IMR-90 (cell line): ENCODE data around the gene CADM4. TPM values are rescaled to one million over a fixed set of nuclear protein-coding genes. Genes with fewer than 3 reads are reported as not detected.

Experiments
- ATAC-seq: fragments of 200-7000 bp; cut with Tn5 transposase; 2 replicates; pipeline ENCODE4 v1.9.1; 2020; ENCODE audit warnings: low read depth, mild to moderate bottlenecking, moderate library complexity
- BruUV-seq: library from RNA; stranded (reverse); fragments of 400-500 nt; replicated peaks from 2 replicates; lab custom pipeline; 2021; lab: Mats Ljungman, UMichigan
- CTCF ChIA-PET: fragments of 300-600 bp; formaldehyde crosslinking; extraction: SDS; loops from one replicate; lab custom pipeline; 2021; ENCODE audit warnings: antibody characterized with exemption; lab: Yijun Ruan, JAX
- POLR2A ChIA-PET: fragments of 300-600 bp; sonication (Branson Sonifier 250); formaldehyde crosslinking; loops from one replicate; lab custom pipeline; 2022; ENCODE audit warnings: antibody characterized with exemption; ENCODE audit not compliant: unreplicated experiment; lab: Charles Lee
- DNase-seq: peaks from one replicate; pipeline ENCODE4 v3.0.0; 2013
- H2AFZ ChIP-seq: replicated peaks from 2 replicates; pipeline ENCODE3; 2013; ENCODE audit warnings: low read length, mild to moderate bottlenecking; ENCODE audit not compliant: poor library complexity
- H2AK5ac ChIP-seq: 2 replicates; pipeline ENCODE4 v1.6.1; 2013; ENCODE audit warnings: low read depth, low read length, inconsistent platforms
- H2AK9ac ChIP-seq: replicated peaks from 2 replicates; pipeline ENCODE3; 2013; ENCODE audit warnings: mild to moderate bottlenecking, low read depth, low read length, moderate library complexity; ENCODE audit not compliant: poor library complexity
- H2BK120ac ChIP-seq: 2 replicates; pipeline ENCODE4 v1.6.1; 2013; ENCODE audit warnings: low read depth, low read length, inconsistent platforms
- H2BK15ac ChIP-seq: 3 replicates; pipeline ENCODE4 v1.6.1; 2013; ENCODE audit warnings: low read depth, low read length, inconsistent platforms
- H2BK20ac ChIP-seq: 2 replicates; pipeline ENCODE4 v1.6.1; 2013; ENCODE audit warnings: low read depth, mild to moderate bottlenecking, inconsistent platforms, low read length, moderate library complexity
- H2BK5ac ChIP-seq: 2 replicates; pipeline ENCODE4 v1.6.1; 2013; ENCODE audit warnings: mild to moderate bottlenecking, low read depth, low read length, inconsistent platforms; ENCODE audit not compliant: poor library complexity, severe bottlenecking
- H3K14ac ChIP-seq: replicated peaks from 2 replicates; pipeline ENCODE4 v1.6.1; 2013; ENCODE audit warnings: low read depth, low read length, inconsistent platforms
- H3K18ac ChIP-seq: 2 replicates; pipeline ENCODE4 v1.6.1; 2013; ENCODE audit warnings: low read depth, low read length, control low read depth
- H3K23ac ChIP-seq: 2 replicates; pipeline ENCODE4 v1.6.1; 2013; ENCODE audit warnings: low read depth, low read length, inconsistent platforms
- H3K27ac ChIP-seq: 2 replicates; pipeline ENCODE4 v1.5.1; 2013; ENCODE audit warnings: mild to moderate bottlenecking, control low read depth, low read length; ENCODE audit not compliant: insufficient read depth
- H3K27me3 ChIP-seq: 2 replicates; pipeline ENCODE4 v1.6.1; 2013; ENCODE audit warnings: low read length; ENCODE audit not compliant: control insufficient read depth, insufficient read depth
- H3K36me3 ChIP-seq: 2 replicates; pipeline ENCODE4 v1.6.1; 2013; ENCODE audit warnings: low read length, mixed read lengths; ENCODE audit not compliant: control insufficient read depth, insufficient read depth
- H3K4ac ChIP-seq: 2 replicates; pipeline ENCODE4 v1.6.1; 2013; ENCODE audit warnings: low read depth, low read length, inconsistent platforms
- H3K4me1 ChIP-seq: 2 replicates; pipeline ENCODE4 v1.6.1; 2013; ENCODE audit warnings: low read length, mixed read lengths; ENCODE audit not compliant: control insufficient read depth, insufficient read depth
- H3K4me2 ChIP-seq: 2 replicates; pipeline ENCODE4 v1.6.1; 2013; ENCODE audit warnings: low read depth, mild to moderate bottlenecking, control low read depth, low read length, moderate library complexity
- H3K4me3 ChIP-seq: 2 replicates; pipeline ENCODE4 v1.5.1; 2013; ENCODE audit warnings: low read depth, mild to moderate bottlenecking, control low read depth, low read length, moderate library complexity; ENCODE audit not compliant: insufficient read depth
- H3K56ac ChIP-seq: 2 replicates; pipeline ENCODE4 v1.6.1; 2013; ENCODE audit warnings: low read length, inconsistent platforms; ENCODE audit not compliant: insufficient read depth; ENCODE audit errors: extremely low read depth
- H3K79me1 ChIP-seq, 2 experiments: 2 replicates each; pipeline ENCODE4 v1.6.1; 2013; ENCODE audit warnings: low read length in 2 of 2, inconsistent platforms in 1 of 2, low read depth in 1 of 2
- H3K9ac ChIP-seq: 2 replicates; pipeline ENCODE4 v1.6.1; 2013; ENCODE audit warnings: low read depth, low read length, control low read depth
- H3K9me1 ChIP-seq: 2 replicates; pipeline ENCODE4 v1.6.1; 2013; ENCODE audit warnings: low read length, inconsistent platforms; ENCODE audit not compliant: insufficient read depth
- H3K9me3 ChIP-seq: 2 replicates; pipeline ENCODE4 v1.6.1; 2013; ENCODE audit warnings: low read length; ENCODE audit not compliant: control insufficient read depth, insufficient read depth
- H4K20me1 ChIP-seq: 2 replicates; pipeline ENCODE4 v1.6.1; 2013; ENCODE audit warnings: low read length, inconsistent platforms; ENCODE audit not compliant: insufficient read depth
- H4K5ac ChIP-seq: 2 replicates; pipeline ENCODE4 v1.6.1; 2013; ENCODE audit warnings: mild to moderate bottlenecking, low read depth, low read length, control low read depth
- H4K8ac ChIP-seq, 2 experiments: 2 replicates each; pipeline ENCODE4 v1.6.1; 2013; ENCODE audit warnings: low read depth in 2 of 2, low read length in 2 of 2, control low read depth in 1 of 2, inconsistent platforms in 1 of 2
- H4K91ac ChIP-seq: 2 replicates; pipeline ENCODE4 v1.6.1; 2013; ENCODE audit warnings: low read depth, low read length, inconsistent platforms; ENCODE audit not compliant: insufficient read depth
- CEBPB ChIP-seq: IDR thresholded peaks from 2 replicates; pipeline ENCODE4 v1.6.1; 2012; ENCODE audit warnings: low read depth, low read length, improper control_type of control experiment
- FOS ChIP-seq: fragments of 150-350 bp; IDR thresholded peaks from 2 replicates; pipeline ENCODE4 v1.6.1; 2016; ENCODE audit warnings: low read depth, low read length
- MXI1 ChIP-seq: IDR thresholded peaks from 2 replicates; pipeline ENCODE4 v1.6.1; 2012; ENCODE audit warnings: low read depth, mild to moderate bottlenecking, low read length, moderate library complexity, borderline replicate concordance
- NFE2L2 ChIP-seq: fragments of 150-350 bp; IDR thresholded peaks from 2 replicates; pipeline ENCODE4 v1.6.1; 2016; ENCODE audit warnings: low read depth, mild to moderate bottlenecking, low read length
- POLR2A ChIP-seq: IDR thresholded peaks from 2 replicates; pipeline ENCODE4 v1.6.1; 2012; ENCODE audit warnings: mild to moderate bottlenecking, low read depth, low read length
- RCOR1 ChIP-seq: IDR thresholded peaks from 2 replicates; pipeline ENCODE4 v1.6.1; 2012; ENCODE audit warnings: mild to moderate bottlenecking, low read length, improper control_type of control experiment; ENCODE audit not compliant: insufficient replicate concordance
- RFX5 ChIP-seq: IDR thresholded peaks from 2 replicates; pipeline ENCODE4 v1.8.0; 2012; ENCODE audit warnings: low read depth, mild to moderate bottlenecking, low read length, moderate library complexity
- SMC3 ChIP-seq: fragments of 150-350 bp; IDR thresholded peaks from 2 replicates; pipeline ENCODE4 v1.6.1; 2016; ENCODE audit warnings: low read depth, mild to moderate bottlenecking, antibody characterized with exemption, low read length, moderate library complexity
- WGBS, 2 experiments: methylation state at CpG; one replicate each; pipeline versions ENCODE4 v1.1.5 to v1.1.7; 2013; ENCODE audit warnings: missing lambda C conversion rate in 2 of 2; ENCODE audit not compliant: insufficient read length in 1 of 2; ENCODE audit errors: extremely low coverage in 2 of 2; 5-methylcytosine and 5-hydroxymethylcytosine counted together
- dilution Hi-C: fragments of 300-500 bp; cut with HindIII; formaldehyde crosslinking; loops from one replicate; pipeline ENCODE4 v1.14.3; 2018; ENCODE audit warnings: low sequenced_read_pairs; ENCODE audit not compliant: unreplicated experiment
- in situ Hi-C: fragments of 300-500 bp; cut with MboI; formaldehyde crosslinking; loops from 3 replicates; pipeline ENCODE4 v1.14.3; 2019; ENCODE audit warnings: low sequenced_read_pairs, inconsistent platforms, mixed read lengths
- intact Hi-C: fragments of 100-400 bp; cut with micrococcal nuclease; formaldehyde crosslinking; loops from 2 replicates; pipeline ENCODE4 v1.10.0; 2022
- polyA plus RNA-seq, 3 experiments: library from polyadenylated mRNA; depleted of rRNA; stranded (reverse); fragments of >200 nt; gene quantifications; 2 replicates each; pipeline ENCODE4 v1.2.3, GENCODE V29; 2012; ENCODE audit warnings: low replicate concordance in 1 of 3
- total RNA-seq: library from RNA; depleted of rRNA; stranded (reverse); fragments of >200 nt; gene quantifications from 2 replicates; pipeline ENCODE4 v1.2.3, GENCODE V29; 2012
- TF ChIP-seq, protein P1 (sequence below): conservative IDR thresholded peaks from 2 replicates; pipeline ENCODE4 v1.5.1; 2012; ENCODE audit warnings: mild to moderate bottlenecking, low read depth, low read length, improper control_type of control experiment
- TF ChIP-seq, protein P2 (sequence below): fragments of 150-350 bp; IDR thresholded peaks from 2 replicates; pipeline ENCODE4 v1.6.1; 2017; ENCODE audit warnings: mild to moderate bottlenecking, antibody characterized with exemption, low read length, low read depth
- TF ChIP-seq, protein P3 (sequence below): fragments of 150-350 bp; IDR thresholded peaks from 2 replicates; pipeline ENCODE4 v1.6.1; 2016; ENCODE audit warnings: low read depth, mild to moderate bottlenecking, low read length, moderate library complexity, borderline replicate concordance

The CADM4 gene
- total and polyA plus RNA-seq, 2 of the 4 experiments (the other 2 are of a cell fraction), result 2.0 to 4.9 TPM

DNA sequence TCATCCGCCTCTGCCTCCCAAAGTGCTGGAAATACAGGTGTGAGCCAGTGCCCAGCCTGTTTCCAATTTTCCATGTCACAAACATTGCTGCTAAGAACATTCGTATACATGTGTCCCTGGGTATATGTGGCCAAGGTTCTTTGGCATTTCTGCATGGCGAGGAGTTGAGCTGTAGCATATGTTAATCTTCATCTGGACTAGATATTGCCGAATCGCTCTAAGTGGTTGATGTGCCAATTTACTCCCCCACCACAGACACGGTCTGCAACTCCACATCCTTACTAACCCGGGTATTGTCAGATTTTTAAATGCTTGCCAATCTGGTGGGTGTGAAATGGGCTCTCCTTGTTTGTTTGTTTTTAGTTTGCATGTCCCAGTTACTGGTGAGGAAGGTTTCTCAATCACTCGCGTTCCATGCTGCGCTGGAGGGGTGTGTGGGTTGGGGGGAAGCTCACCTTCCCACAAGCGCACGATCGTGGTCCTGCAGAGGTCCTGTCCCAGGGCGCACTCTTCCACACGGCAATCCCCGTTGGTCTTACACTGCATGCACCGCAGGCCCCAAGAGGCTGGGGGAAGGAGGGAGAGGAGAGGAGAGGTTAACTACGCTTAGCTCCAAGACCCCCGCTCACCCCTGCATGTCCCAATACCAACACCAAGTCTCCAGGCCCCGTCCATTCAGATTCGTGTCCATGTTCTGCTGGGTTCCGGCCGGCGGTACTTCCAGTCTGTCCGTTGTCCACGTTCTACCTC, 27.7 kb upstream of the CADM4 start:
- Histone ChIP-seq H2BK20ac (no peak overlapping the region), H4K20me1 (peaks cover 48% of the 10 kb centered on the region), H2AK9ac (peak overlapping the region; percentile 13), H3K4me3 (peak overlapping the region; percentile 38; the same call in 1 of the 2 replicates), H3K27me3 (no peaks in the 10 kb centered on the region), H3K4me1 (peaks cover 8% of the 10 kb centered on the region), H2AK5ac (no peak overlapping the region; the same call in 1 of the 2 replicates), H4K91ac (no peak overlapping the region), H3K18ac (no peak overlapping the region), H3K23ac (peak overlapping the region; percentile 53), H3K36me3 (peaks cover 37% of the 10 kb centered on the region), H2AFZ (peak overlapping the region; percentile 8), H3K9me1 (peaks cover 18% of the 10 kb centered on the region), H3K14ac (peak overlapping the region; percentile 34), H3K79me1 (peaks cover 40 to 57% of the 10 kb centered on the region in 2 experiments), H4K8ac (peak overlapping the region in 1 of 2 experiments; percentile 11; a peak in 1 of 4 replicates), H2BK120ac (no peak overlapping the region), H3K9me3 (no peaks in the 10 kb centered on the region), H3K27ac (peak overlapping the region; percentile 1; the same call in 1 of the 2 replicates), H3K4ac (no peak overlapping the region; the same call in none of the 2 replicates), H3K56ac (no peak overlapping the region), H2BK15ac (no peak overlapping the region), H3K9ac (peak overlapping the region; percentile 37; the same call in 1 of the 2 replicates), H3K4me2 (peak overlapping the region; percentile 85), H4K5ac (no peak overlapping the region), H2BK5ac (no peak overlapping the region)
- ChIA-PET POLR2A (no interaction called here), CTCF (no interaction called here)
- in situ Hi-C loops (no loop called here), dilution Hi-C loops (no loop called here), intact Hi-C loops (loop anchor here (10.0 kb wide), 1 partner anchor 562 kb away; no protein-coding TSS in a partner anchor)
- ATAC-seq (no peak), DNase-seq (no peak)
- 32% methylated on average over 7 of the region's 26 CpGs; no CpG with 5 or more reads in 1 of the 2 experiments for WGBS, 2 experiments
- no peak for TF ChIP-seq RFX5
- no peak for TF ChIP-seq POLR2A
- TF ChIP-seq, protein P1, sequence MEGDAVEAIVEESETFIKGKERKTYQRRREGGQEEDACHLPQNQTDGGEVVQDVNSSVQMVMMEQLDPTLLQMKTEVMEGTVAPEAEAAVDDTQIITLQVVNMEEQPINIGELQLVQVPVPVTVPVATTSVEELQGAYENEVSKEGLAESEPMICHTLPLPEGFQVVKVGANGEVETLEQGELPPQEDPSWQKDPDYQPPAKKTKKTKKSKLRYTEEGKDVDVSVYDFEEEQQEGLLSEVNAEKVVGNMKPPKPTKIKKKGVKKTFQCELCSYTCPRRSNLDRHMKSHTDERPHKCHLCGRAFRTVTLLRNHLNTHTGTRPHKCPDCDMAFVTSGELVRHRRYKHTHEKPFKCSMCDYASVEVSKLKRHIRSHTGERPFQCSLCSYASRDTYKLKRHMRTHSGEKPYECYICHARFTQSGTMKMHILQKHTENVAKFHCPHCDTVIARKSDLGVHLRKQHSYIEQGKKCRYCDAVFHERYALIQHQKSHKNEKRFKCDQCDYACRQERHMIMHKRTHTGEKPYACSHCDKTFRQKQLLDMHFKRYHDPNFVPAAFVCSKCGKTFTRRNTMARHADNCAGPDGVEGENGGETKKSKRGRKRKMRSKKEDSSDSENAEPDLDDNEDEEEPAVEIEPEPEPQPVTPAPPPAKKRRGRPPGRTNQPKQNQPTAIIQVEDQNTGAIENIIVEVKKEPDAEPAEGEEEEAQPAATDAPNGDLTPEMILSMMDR, result no peak
- TF ChIP-seq NFE2L2, result no peak
- TF ChIP-seq, protein P2, sequence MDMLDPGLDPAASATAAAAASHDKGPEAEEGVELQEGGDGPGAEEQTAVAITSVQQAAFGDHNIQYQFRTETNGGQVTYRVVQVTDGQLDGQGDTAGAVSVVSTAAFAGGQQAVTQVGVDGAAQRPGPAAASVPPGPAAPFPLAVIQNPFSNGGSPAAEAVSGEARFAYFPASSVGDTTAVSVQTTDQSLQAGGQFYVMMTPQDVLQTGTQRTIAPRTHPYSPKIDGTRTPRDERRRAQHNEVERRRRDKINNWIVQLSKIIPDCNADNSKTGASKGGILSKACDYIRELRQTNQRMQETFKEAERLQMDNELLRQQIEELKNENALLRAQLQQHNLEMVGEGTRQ, result no peak
- no peak for TF ChIP-seq CEBPB
- TF ChIP-seq, protein P3, sequence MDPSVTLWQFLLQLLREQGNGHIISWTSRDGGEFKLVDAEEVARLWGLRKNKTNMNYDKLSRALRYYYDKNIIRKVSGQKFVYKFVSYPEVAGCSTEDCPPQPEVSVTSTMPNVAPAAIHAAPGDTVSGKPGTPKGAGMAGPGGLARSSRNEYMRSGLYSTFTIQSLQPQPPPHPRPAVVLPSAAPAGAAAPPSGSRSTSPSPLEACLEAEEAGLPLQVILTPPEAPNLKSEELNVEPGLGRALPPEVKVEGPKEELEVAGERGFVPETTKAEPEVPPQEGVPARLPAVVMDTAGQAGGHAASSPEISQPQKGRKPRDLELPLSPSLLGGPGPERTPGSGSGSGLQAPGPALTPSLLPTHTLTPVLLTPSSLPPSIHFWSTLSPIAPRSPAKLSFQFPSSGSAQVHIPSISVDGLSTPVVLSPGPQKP, result no peak
- no peak for TF ChIP-seq SMC3
- no peak for TF ChIP-seq MXI1
- no peak for TF ChIP-seq RCOR1
- TF ChIP-seq FOS, result no peak
- no TSS peak for BruUV-seq
